Measurements from ENCODE around the gene CLPTM1L. TPM values are rescaled to one million over a fixed set of nuclear protein-coding genes. Genes with fewer than 3 reads are reported as not detected.
A peak's percentile ranks its signal among the peaks of the same experiment; 100 is the strongest.

Gene CLPTM1L
- total and polyA plus RNA-seq, 9 of the 15 experiments (the other 6 are each of a cell fraction or from before 2014, with no cell fraction given) = 3.5 to 217 (median 177) TPM

GRCh38 chr5:1316588-1317340 is 28.1 kb downstream of the CLPTM1L start (continued):
- TF ChIP-seq HLTF (IDR thresholded peaks at IDR 0.05) (no peak), COPS2 (conservative IDR thresholded peaks at IDR 0.05) (no peak), SNAPC5 (CRISPR knock-in tag; IDR thresholded peaks at IDR 0.05) (no peak), PHF21A (IDR thresholded peaks at IDR 0.05; ENCODE audit: borderline replicate concordance, low read depth) (no peak), ZNF232 (CRISPR knock-in tag; IDR thresholded peaks at IDR 0.05) (no peak), ZNF143 (CRISPR knock-in tag; IDR thresholded peaks at IDR 0.05) (no peak), ADNP (tag; IDR thresholded peaks at IDR 0.05) (no peak), TGIF2 (CRISPR knock-in tag; IDR thresholded peaks at IDR 0.05) (no peak), TEAD4 (IDR thresholded peaks at IDR 0.05; ENCODE audit: low read length) (no peak), TEAD4 (CRISPR knock-in tag; IDR thresholded peaks at IDR 0.05; ENCODE audit: borderline replicate concordance) (no peak), POU5F1 (IDR thresholded peaks at IDR 0.05; ENCODE audit: borderline replicate concordance, low read depth, low read length, partially characterized antibody) (no peak), BCL6 (CRISPR knock-in tag; IDR thresholded peaks at IDR 0.05) (no peak), TCFL5 (CRISPR knock-in tag; conservative IDR thresholded peaks at IDR 0.05) (no peak), CTCFL (IDR thresholded peaks at IDR 0.05; ENCODE audit: borderline replicate concordance, insufficient read depth, low read depth, low read length, poor library complexity, severe bottlenecking) (no peak), POLR2B (IDR thresholded peaks at IDR 0.05; ENCODE audit: low read depth, partially characterized antibody) (peak; percentile 57), E2F8 (IDR thresholded peaks at IDR 0.05; ENCODE audit: low read depth, partially characterized antibody) (peak; percentile 27), PTTG1 (tag; IDR thresholded peaks at IDR 0.05; ENCODE audit: low read depth) (no peak), DLX4 (CRISPR knock-in tag; IDR thresholded peaks at IDR 0.05) (no peak), GABPA (tag; conservative IDR thresholded peaks at IDR 0.05; ENCODE audit: low read depth) (no peak), MCM7 (IDR thresholded peaks at IDR 0.05) (no peak), CREBBP (IDR thresholded peaks at IDR 0.05; ENCODE audit: low read depth, low read length) (no peak), POLR2G (IDR thresholded peaks at IDR 0.05; ENCODE audit: low read depth, low read length) (peak; percentile 60), STAT5A (IDR thresholded peaks at IDR 0.05; ENCODE audit: borderline replicate concordance, low read length) (no peak)

All from K562 (cell line).